IPS DF 4.7 (cell line): ENCODE results near the gene GNB3.
"Not testable (repeated sequence)": the region's sequence is repeated elsewhere in the genome, so short reads cannot be mapped to it uniquely, and the experiment has no call there.

Experiments used
- DNase-seq: peaks from one replicate; pipeline ENCODE4 v3.0.0-alpha.2; 2013; ENCODE audit warnings: low spot score; ENCODE audit errors: extremely low read depth

Gene GNB3

GRCh38 chr12:6860116-6860515, 19.4 kb downstream of the GNB3 start:
- no peak for DNase-seq

GRCh38 chr12:6860942-6861341, 20.2 kb downstream of the GNB3 start:
- DNase-seq = no peak

- no peak for DNase-seq
Observed at GRCh38 chr12:6861391-6861790, 20.7 kb downstream of the GNB3 start.

- no peak for DNase-seq
Observed at GRCh38 chr12:6863033-6863432, 22.3 kb downstream of the GNB3 start.

GRCh38 chr12:6863586-6864321, 23.0 kb downstream of the GNB3 start:
- DNase-seq = no peak

GRCh38 chr12:6865307-6865706, 24.6 kb downstream of the GNB3 start:
- not testable (repeated sequence) for DNase-seq

GRCh38 chr12:6866163-6866919, 25.6 kb downstream of the GNB3 start:
- DNase-seq = no peak

GRCh38 chr12:6866920-6867412, 26.2 kb downstream of the GNB3 start:
- DNase-seq = no peak

GRCh38 chr12:6867413-6868210, 26.9 kb downstream of the GNB3 start, which contains the start of gene TPI1:
Gene TPI1 (plus strand): TSS chr12:6867531. CDS start chr12:6867567, 36 bp downstream.
- no peak for DNase-seq

- DNase-seq = no peak
Observed at GRCh38 chr12:6868211-6869048, 27.7 kb downstream of the GNB3 start.

- no peak for DNase-seq
Observed at GRCh38 chr12:6869049-6870021, 28.6 kb downstream of the GNB3 start.

- DNase-seq = not testable (repeated sequence)
Observed at GRCh38 chr12:6870304-6870703, 29.6 kb downstream of the GNB3 start.

GRCh38 chr12:6871052-6871957, 30.6 kb downstream of the GNB3 start:
- DNase-seq = no peak

- DNase-seq = no peak
Observed at GRCh38 chr12:6872073-6873048, 31.6 kb downstream of the GNB3 start.

GRCh38 chr12:6873094-6874014, 32.6 kb downstream of the GNB3 start, which contains the start of gene SPSB2:
Gene SPSB2 (minus strand): TSS chr12:6873303. CDS start chr12:6872901, 402 bp downstream.
- DNase-seq = peak; percentile 98

GRCh38 chr12:6874015-6874368, 33.3 kb downstream of the GNB3 start:
- not testable (repeated sequence) for DNase-seq
